ENCODE measurements around the gene RXFP4.

Gene RXFP4

DNA sequence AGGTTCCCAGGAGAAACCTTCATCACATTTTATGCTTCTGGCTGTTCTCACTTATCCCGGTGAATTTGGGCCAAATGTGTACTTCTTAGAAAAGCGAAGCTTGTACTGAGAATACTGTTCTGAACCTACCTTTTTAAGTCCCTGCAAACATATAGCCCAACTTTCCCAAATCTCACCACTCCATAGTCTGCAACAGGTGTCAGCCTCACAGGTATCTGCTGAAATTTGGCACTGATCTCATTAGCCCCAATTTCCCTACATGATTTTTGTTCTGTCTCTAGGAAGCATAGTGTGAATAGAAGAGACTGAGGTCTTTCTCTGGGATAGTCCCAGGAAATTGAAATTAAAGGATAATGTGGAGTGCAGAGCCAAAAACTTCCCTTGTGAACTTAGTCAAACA is 41.8 kb upstream of the RXFP4 start:
- TF ChIP-seq, protein P1, sequence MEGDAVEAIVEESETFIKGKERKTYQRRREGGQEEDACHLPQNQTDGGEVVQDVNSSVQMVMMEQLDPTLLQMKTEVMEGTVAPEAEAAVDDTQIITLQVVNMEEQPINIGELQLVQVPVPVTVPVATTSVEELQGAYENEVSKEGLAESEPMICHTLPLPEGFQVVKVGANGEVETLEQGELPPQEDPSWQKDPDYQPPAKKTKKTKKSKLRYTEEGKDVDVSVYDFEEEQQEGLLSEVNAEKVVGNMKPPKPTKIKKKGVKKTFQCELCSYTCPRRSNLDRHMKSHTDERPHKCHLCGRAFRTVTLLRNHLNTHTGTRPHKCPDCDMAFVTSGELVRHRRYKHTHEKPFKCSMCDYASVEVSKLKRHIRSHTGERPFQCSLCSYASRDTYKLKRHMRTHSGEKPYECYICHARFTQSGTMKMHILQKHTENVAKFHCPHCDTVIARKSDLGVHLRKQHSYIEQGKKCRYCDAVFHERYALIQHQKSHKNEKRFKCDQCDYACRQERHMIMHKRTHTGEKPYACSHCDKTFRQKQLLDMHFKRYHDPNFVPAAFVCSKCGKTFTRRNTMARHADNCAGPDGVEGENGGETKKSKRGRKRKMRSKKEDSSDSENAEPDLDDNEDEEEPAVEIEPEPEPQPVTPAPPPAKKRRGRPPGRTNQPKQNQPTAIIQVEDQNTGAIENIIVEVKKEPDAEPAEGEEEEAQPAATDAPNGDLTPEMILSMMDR (conservative IDR thresholded peaks at IDR 0.05; ENCODE audit: low read length): no peak
- DNase-seq (ENCODE audit: low read depth): no peak
- no peak overlapping the region for H3K4me3 ChIP-seq (ENCODE audit: low read length)

DNA sequence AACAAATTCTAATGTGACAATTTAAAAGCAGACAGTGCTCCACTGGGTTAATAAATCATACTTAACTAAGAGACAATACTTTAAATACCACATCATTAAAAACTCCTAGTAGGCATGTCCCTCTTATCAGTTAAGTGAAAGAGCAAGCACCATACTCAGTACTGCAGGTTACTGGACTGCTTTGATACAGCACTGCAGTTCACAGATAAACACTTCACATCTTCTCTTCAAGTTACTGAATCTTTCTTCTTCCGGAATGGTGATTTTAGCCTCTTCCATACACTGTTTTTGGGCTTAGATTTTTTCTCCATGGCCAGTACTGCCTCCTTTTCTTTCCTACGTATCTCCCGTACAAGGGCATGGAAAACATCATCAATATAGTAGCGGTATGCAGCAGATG is 41.3 kb upstream of the RXFP4 start:
- no peak overlapping the region for H3K4me3 ChIP-seq (ENCODE audit: low read length)
- DNase-seq (ENCODE audit: low read depth): no peak
- TF ChIP-seq, protein P1 (conservative IDR thresholded peaks at IDR 0.05; ENCODE audit: low read length): no peak

DNA sequence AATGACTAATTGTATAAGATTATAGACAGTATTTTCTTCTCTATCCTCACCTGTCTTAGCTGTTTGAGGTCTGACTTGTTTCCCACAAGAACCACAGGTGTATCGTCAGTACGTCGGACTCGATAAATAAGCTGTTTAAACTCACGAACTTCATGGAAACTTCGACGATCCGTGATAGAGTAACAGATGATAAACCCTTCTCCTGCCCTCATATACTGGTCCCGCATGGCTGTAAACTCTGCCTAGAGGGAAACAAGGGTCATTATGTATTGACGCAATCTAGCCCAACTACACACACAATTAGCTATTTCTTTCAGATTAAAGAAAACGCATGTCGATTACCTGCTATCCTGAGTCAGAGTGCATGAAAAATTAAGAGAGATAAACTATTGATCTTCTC is 37.2 kb upstream of the RXFP4 start:
- TF ChIP-seq, protein P1 (conservative IDR thresholded peaks at IDR 0.05; ENCODE audit: low read length): no peak
- DNase-seq (ENCODE audit: low read depth): no peak
- H3K4me3 ChIP-seq (ENCODE audit: low read length): no peak overlapping the region

DNA sequence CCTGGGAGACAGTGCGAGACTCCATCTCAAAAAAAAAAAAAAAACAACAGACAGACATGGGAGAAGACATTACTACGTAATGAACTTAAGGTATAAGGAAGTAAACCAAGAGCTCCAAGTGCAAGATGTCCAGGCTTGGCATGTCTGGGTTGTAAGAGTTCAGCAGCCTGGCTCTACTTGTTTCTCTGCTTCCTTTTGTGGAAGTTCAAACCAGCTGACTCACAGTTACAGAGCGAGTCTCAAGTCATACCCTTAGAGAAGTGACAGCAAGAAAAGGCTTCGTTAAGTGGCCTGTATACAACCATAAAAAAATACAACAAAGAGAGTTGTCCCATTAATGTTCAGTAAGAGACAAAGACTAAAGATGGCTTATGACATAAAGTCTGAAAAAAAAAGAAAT is 31.5 kb upstream of the RXFP4 start:
- TF ChIP-seq, protein P1 (conservative IDR thresholded peaks at IDR 0.05; ENCODE audit: low read length): no peak
- peak overlapping the region; percentile 85 for H3K4me3 ChIP-seq (ENCODE audit: low read length)
- peak; percentile 55 for DNase-seq (ENCODE audit: low read depth)

DNA sequence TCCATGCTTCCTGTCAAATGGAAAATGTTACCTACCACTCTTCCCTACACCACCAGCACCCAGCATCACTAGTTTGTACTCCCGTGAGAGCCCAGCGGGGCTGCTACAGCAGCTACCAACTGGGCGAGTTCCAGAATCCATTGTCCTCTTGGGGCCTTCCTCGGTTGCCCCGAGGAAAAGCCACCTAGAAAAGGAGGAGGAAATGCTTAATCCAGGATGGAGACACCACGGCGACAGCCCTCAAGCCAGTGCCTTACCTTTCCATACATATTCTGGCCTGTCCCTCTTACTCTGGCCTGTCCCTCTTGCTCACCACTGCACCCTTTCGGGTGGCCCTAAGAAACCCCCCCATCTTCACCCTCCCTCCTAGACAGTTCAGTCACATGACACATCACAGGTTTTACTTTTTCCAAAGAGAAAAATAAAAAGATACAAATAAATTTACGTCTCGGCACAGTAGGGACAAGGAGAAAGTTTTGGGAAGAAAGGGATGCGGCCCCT is 30.8 kb upstream of the RXFP4 start:
- TF ChIP-seq, protein P1 (conservative IDR thresholded peaks at IDR 0.05; ENCODE audit: low read length): peak; percentile 35
- peak overlapping the region; percentile 85 for H3K4me3 ChIP-seq (ENCODE audit: low read length)
- no peak for DNase-seq (ENCODE audit: low read depth)

DNA sequence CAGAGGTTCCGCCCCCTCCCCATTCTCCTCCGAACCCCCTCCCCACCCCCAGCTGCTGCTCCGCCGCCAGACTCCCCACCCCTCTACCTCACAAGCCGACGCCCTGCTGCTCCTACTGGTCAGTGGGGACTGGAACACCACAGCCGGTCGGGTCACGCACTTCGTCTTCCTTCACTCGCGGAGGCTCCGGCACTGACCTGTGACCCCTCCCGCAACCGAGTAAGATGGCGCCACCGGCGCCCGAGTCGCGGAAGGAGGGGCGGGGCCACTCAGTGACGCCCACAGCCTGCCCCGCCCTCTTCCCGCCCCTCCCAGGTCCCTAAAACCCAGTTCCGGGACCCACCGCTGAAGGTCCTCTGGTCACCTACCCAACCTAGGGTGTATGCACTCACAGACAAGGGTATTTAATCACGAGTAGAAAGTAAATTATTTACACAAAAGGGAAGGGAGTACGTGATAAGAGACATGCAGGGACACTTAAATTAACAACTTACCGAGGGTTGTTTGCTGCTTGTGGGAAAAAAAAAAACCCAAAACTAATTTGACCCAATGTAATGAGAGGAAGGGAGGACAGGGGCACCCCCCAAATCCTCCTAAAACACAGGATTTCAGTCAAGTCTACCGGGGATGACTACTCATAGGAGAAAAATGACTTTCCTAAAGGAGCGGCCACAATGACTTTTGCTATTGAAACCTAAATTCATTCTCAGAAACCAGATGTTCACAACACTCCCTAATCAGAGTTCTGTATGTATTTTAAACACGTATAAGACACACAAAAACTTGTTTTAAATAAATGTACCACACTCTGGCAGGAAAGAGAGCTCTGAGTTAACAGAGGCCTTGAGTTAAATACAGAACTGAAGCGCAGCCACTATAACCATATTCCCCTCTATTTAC is 30.0 kb upstream of the RXFP4 start, which contains the start of gene RIT1:
TSS of gene RIT1 (minus strand) at position 194 of the 900 bp plus-strand sequence. CDS start 588 bp downstream, outside the sequence.
- TF ChIP-seq, protein P1 (conservative IDR thresholded peaks at IDR 0.05; ENCODE audit: low read length): no peak; the same call in 1 of the 2 replicates
- peak within 1 kb of the TSS; percentile 85 for H3K4me3 ChIP-seq (ENCODE audit: low read length)
- DNase-seq (ENCODE audit: low read depth): peak; percentile 74

All from AG10803 (cell line).